H1 (cell line): ENCODE measurements around the gene EHBP1. TPM values are rescaled to one million over a fixed set of nuclear protein-coding genes. Genes with fewer than 3 reads are reported as not detected.

ENCODE experiments used
- CEBPB ChIP-seq: IDR thresholded peaks from 2 replicates; pipeline ENCODE4 v1.6.1; 2012; ENCODE audit warnings: low read depth, low read length
- CHD7 ChIP-seq: fragments of 300-600 bp; sonication (generic); IDR thresholded peaks from 2 replicates; pipeline ENCODE4 v1.7.1; 2012; ENCODE audit warnings: low read length, moderate library complexity, mild to moderate bottlenecking, inconsistent platforms; ENCODE audit not compliant: insufficient replicate concordance
- FOSL1 ChIP-seq: IDR thresholded peaks from 2 replicates; pipeline ENCODE4 v1.6.1; 2011; ENCODE audit warnings: mild to moderate bottlenecking, low read depth, low read length, moderate library complexity; ENCODE audit not compliant: insufficient read depth
- GTF2F1 ChIP-seq: IDR thresholded peaks from 2 replicates; pipeline ENCODE4 v1.6.1; 2012; ENCODE audit warnings: low read depth, low read length, improper control_type of control experiment, borderline replicate concordance
- HDAC2 ChIP-seq, 2 experiments: fragments of 300-600 bp in 1 of 2; sonication (generic) in 1 of 2; IDR thresholded peaks; 2 replicates each; pipeline ENCODE4 v1.6.1; 2011 to 2012; ENCODE audit warnings: low read depth in 2 of 2, low read length in 2 of 2, mild to moderate bottlenecking in 2 of 2, moderate library complexity in 2 of 2, borderline replicate concordance in 1 of 2, inconsistent platforms in 1 of 2
- NANOG ChIP-seq: IDR thresholded peaks from 2 replicates; pipeline ENCODE4 v1.6.1; 2011; ENCODE audit warnings: low read length, low read depth, mild to moderate bottlenecking, inconsistent platforms; ENCODE audit not compliant: insufficient read depth, poor library complexity, severe bottlenecking
- SIN3A ChIP-seq, 2 experiments: IDR thresholded peaks in 1 of 2; conservative IDR thresholded peaks in 1 of 2; 2 replicates each; pipeline ENCODE4 v1.6.1; 2011 to 2012; ENCODE audit warnings: low read length in 2 of 2, improper control_type of control experiment in 1 of 2, low read depth in 1 of 2, mild to moderate bottlenecking in 1 of 2
- polyA plus RNA-seq, 7 experiments: library from polyadenylated mRNA; depleted of rRNA in 3 of 7; stranded (reverse) in 5 of 7; unstranded in 2 of 7; fragments of >200 nt in 5 of 7; fragments of 200-250 nt in 2 of 7; gene quantifications; 1 replicate in 5 of 7; 2 replicates in 1 of 7; 4 replicates in 1 of 7; pipeline versions ENCODE4 v1.2.1 to v1.2.3, GENCODE V29; 2011 to 2013; ENCODE audit warnings: missing spikeins in 2 of 7, mixed read lengths in 2 of 7
- total RNA-seq: library from RNA; stranded (reverse); fragmentation: NEBNext Ultra II Directional; extraction: Animal tissue kit (Norgen Biotek cat#: 25700); gene quantifications from 2 replicates; pipeline ENCODE4 v1.2.1, GENCODE V29; 2021

The EHBP1 gene
- total and polyA plus RNA-seq, 2 of the 8 experiments (the other 6 are each of a cell fraction or from before 2014, with no cell fraction given), result 12.0 to 64.1 TPM

- TF ChIP-seq CHD7, result no peak
- TF ChIP-seq FOSL1, result no peak
- TF ChIP-seq HDAC2 (IDR thresholded peaks at IDR 0.05; ENCODE audit: borderline replicate concordance in 1 of 2, low read depth in 2 of 2, low read length in 2 of 2), result no peak
- no peak for TF ChIP-seq NANOG
- no peak for TF ChIP-seq CEBPB
- no peak for TF ChIP-seq GTF2F1
- TF ChIP-seq SIN3A (conservative IDR thresholded peaks at IDR 0.05 in 1 of 2, IDR thresholded peaks at IDR 0.05 in 1 of 2; ENCODE audit: low read depth in 1 of 2, low read length in 2 of 2), result no peak
These were observed 883 bp upstream of the EHBP1 start (continued) for GRCh38 chr2:62704654-62705006.
